GM18502 (cell line): ENCODE measurements around the gene DLGAP1.

Source experiments
- ATAC-seq: cut with Tn5 transposase; IDR thresholded peaks from one replicate; pipeline ENCODE4 v1.9.1; 2021; ENCODE audit warnings: mild to moderate bottlenecking; ENCODE audit not compliant: unreplicated experiment, poor library complexity

DLGAP1 gene

DNA sequence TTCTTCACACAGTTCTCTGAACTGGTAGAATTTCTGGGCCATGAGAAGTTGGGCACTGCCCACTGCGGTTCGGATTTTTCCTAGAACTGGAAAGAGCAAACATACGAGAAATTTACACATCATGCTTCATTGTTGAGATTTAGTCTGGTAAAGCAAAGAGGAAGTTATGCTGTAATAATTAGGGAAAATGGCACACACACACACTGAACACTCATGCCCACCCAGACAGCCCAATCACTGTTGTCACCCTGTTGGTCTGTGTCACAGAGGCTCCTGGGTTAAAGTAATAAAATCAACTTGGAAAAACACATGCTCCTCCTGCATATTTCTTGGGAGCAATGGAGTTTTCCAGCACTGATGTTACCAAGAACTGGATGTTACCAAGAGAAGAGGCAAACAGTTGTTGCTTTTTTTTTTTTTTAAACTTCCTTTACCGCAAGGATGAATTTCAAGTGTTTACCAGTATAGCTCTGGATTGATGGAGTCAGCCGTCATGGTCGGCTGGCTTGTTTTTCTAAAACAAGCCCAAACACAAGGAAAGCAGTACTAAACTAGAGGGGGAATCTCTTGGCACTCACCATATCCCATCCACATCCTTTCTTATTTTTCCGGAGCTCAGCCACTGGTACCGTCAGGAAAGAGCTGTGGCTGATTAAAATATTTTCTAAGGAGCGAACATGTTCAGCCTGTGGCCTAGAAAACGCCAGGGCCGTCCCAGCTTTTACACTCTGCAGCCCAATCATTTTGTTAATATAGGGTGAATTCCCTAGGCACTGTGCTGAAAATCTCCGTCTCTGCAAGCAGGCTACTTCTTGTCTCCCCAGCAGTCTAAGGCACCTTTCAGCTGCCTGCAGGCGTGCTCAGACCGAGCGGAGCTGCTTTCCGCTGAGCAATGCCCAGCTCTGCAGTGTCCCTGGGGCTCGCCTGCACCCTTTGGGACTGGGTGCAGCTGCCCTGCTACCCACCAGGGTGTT lies 946.2 kb downstream of the DLGAP1 start:
- ATAC-seq: no peak

DNA sequence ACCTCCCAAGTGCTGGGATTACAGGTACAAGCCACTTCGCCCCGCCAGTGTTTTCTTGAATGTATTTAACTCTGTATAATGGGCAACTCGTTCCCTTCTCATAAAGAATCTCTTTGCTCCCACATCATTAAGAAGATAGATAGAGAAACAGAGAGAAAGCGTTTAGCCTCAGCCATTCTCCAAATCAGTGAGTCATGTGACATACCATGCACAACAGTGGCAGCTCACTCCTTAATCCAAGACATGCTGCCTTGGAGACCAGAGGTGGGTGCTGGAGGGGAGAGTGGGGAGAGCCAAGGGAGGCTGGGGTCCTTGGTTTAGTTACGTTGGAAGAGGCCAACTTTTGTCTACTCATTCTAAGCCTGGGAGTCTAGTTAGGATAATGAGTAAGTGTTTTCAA lies 950.5 kb downstream of the DLGAP1 start:
- no peak for ATAC-seq

DNA sequence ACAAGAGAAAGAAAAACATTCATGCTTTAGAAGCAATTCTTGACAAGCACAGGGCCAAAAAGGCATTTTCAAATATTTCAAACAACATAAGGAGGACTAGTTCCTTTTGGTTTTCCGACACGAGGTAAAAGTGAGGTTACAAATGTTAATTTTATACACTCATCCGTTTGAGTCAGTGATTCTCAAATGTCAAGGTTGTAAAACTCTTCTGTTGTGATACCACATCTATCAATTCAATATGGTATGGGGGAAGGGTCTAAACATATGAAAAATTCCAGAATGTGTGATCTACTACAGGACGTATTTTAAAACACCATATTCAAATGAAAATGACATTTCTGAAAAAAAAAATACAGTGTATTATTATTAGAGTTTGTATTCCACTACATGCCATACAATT lies 952.5 kb downstream of the DLGAP1 start:
- ATAC-seq: no peak

DNA sequence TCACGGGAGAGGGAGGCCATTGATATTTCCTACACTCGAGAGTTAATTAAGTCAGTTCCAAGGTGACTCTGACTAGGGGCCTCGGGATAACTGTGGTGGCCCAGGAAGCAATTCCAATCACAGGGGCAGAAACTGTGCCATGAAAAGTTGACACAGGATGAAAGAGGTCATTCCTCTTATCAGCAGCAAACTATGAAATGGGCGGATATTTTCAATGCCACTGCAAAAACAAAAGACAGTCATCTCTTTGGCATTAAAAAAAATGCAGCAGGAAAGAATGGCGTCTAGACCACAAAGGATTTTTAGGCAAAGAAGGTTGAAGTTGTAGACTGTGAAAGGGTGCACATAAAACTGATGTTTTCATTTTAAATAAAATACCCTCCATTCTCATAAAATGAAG lies 955.1 kb downstream of the DLGAP1 start:
- no peak for ATAC-seq

DNA sequence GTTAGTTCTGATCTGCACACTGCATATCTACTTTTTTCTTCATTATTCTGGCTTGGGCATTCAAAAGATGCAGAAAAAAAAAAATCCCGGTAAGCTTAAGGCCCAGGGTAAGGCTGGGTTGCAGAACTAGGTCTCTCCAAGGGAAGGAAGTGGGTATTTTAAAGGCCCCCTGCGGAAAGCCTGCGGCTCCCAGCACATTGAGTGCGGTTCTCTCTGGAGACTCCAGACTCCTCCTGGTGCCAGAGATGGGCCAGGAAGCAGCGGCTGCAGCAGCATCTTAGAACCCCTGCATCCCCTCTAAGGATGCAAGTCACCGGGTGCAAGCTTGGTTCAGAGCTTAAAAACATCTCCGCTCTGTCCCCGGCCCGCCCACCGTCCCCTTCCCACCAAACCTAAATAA lies 955.6 kb downstream of the DLGAP1 start:
- no peak for ATAC-seq

DNA sequence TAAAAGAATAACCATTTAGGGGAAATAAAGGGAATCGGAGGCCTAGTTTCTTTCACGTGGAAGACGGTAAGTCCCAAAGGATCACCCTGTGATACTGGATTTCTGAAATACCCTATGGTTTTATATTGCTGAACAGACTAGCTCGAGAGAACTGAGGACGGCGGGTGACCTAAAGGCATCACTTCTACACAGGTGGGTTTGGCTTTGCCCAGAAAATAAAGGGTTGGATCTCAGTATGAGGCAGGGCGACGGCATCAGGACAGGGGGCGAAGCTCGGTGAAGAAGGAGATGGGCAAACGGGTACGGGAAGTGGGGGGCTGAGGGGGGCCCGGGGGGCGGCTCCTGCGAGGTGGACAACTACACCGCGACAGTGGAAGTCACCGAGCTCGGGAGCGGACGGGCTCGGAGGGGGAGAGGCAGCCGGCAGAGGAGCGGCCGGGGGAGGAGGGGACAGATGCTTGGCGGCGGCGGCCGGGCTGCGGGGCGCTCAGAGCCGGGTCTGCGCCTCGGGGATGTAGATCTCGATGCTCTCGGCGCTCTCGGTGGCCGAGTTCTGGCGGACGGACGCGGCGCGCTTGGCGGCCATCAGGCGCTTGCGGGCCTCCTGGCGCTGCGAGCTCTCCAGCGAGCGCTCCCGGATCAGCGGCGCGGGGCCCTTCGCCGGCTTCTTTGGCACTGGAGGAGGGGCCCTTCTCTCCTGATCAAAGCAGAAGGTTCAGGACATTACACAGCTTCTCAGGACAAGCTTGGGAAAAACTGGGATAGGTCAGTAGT lies 956.2 kb downstream of the DLGAP1 start:
- ATAC-seq: no peak

DNA sequence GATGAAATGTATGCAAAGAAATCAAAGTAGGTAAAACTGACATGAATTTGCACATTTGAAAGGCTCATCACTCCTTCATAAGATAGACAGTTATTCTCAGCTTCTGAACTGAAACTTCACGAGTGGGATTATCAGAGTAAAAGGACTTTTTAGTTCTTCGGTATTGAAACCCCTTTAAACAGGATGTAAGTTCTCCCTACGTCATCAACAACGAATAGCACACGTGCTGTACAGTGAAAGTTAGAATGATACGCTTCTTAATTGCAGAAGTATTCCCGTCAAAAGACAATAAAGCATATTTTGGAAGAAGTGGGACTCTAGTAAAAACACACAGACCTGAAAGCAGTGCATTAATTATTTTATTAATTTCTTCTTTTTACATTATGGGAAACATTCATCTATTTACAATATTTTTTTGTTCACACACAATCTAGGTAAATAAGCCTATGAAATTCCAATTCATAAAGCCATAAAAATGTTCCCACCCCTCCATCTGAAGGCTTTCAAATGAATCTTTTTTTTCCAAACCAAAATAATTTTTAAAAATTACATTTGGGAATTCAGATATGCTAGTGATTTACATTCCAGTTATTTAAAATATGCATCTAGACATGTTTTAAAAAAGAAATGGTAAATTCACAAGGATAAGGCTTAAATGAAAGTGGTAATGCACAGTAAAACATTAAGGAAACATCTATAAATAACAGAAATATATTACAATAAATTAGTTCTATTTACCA lies 959.2 kb downstream of the DLGAP1 start:
- no peak for ATAC-seq

DNA sequence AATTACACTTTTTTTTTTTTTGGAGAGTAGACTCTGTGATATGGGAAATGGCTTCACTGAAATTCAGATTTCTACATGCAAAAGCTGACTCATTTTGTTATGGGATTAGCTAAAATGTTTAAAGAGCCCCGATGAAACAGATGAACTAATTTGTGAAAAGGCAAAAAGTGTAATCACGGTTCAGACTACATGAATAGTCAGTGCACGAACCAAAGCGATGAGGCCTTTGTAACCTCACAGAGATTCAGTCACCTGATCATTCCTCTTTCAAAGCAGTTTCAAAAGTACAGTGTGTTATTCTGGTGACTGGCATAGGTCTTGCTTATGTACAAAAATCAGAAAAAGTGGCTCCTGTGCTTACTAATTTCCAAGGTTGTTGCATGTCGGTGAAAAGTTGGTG lies 960.5 kb downstream of the DLGAP1 start:
- ATAC-seq: no peak

DNA sequence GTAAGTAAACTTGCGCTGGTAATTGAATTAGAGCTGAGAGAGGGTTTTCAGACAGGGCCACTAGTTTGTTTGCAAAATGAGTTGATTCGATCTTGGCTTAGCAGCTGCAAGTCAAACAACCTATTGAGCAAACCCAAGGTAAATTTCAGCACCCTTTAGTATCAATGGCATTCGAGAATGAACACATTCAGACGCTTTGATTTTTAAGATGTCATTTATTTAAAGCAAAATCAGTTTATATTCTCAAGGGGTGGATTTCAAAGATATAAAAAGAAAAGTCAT lies 960.9 kb downstream of the DLGAP1 start:
- ATAC-seq: no peak

DNA sequence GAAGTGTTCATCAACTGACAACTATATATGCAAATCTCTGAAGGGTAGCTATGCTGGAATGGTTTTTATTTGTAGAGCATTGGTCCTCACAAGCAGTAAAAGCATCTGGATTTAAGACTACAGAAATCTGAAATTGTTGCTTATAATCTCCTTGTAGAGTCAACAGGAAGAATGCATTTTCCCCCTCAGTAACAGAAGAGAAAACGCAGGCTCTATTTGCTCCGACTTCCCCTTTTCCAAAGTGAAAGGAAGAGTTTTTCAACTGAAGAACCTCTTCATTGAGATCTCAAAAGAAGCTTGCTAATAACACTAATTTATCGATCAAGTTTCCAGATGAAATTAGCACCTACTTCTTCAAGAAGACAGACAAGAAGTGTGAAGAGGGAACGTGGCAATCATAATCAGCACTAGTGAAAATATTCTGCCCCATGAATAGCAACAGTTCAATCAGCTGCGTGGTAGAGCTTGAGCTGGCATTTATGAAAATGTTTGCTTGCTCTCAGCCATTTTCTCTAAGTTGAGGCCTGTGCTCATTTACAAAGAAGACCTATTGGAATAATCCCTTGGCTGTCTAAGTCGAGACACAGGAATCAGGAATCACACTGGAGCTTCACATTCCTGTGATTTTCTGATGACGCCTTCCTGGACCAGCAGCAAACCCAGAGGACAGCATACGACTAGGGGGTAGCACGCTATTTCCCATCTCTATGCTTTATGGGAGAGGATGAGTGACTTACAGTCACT lies 961.4 kb downstream of the DLGAP1 start:
- ATAC-seq: no peak

DNA sequence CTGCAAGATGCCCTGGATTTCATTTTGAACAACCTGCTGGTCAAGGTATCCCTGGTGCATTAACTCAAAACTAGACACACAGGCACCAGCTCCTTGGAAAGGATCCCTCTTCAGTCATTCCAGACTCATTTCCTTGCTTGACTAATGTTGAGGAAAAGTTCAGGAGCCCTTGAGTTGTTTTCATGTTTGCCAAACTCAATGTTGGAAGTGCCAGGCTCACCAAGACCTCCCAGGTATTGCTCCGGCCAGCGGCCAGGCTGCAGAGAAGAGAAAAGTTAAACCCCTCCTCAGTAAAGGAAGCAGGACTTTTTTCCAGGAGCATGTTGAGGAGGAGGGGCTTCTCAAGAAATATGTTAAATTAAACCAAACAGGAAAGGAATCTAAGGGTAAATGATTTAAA lies 962.4 kb downstream of the DLGAP1 start:
- no peak for ATAC-seq

DNA sequence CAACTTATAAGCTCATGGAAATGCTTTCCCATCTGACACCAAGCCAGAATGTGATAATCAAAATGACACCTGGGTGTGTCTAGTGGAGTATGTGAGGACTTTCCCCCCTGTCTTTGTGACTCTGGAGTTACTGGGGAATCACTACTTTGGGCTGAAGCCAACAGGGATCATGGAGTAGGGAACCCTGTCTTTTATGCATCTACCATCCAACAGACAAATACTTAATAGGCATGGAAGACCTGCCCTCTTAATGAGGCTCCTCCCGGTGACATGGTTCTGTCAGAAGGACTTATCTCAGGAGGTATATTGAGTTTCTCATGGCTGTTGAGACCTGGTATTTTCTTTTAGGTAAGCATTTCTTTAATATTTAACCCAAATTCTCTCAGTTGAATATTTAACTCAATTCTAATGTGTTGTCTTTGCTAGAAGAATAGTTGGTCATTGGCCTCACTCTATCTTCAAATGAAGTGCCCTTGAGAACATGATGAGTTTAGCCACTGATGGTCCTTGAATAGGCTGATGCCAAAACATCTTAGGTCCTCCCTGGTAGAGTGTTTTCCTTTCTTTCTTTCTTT lies 963.0 kb downstream of the DLGAP1 start:
- no peak for ATAC-seq

DNA sequence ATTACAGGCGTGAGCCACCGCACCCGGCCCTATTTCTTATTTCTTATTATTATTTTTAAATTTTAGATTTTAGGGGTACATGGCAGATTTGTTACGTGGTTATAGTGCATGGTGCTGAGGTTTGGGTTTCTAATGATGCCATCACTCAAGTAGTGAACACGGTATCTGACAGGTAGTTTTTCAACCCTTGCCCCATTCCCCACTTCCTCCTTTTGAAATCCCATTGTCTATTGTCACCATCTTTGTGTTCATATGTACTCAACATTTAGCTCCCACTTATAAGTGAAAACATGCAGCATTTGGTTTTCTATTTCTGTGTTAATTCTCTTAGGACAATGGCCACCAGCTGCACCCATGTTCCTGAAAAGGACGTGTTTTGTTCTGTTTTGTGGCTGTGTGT lies 965.6 kb downstream of the DLGAP1 start:
- no peak for ATAC-seq

DNA sequence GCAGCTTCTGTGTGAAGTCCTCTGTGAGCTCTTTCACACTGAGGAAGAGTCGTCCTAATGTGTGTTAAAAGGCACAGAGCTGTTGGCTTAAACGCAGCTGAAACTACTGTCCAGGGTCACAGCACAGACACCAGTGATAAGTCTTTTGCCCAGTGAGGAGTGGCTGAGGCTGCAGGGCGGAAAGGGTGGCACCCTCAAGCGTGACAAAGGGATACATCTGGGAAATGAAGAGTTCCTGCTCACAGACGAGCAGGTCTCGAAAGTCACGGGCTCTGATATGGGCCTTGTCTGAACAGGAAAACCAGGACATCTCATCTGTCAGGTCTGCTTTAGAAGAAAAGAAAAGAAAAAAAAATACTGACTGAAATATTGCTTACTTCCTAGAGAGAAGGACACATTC lies 968.6 kb downstream of the DLGAP1 start:
- ATAC-seq: no peak

DNA sequence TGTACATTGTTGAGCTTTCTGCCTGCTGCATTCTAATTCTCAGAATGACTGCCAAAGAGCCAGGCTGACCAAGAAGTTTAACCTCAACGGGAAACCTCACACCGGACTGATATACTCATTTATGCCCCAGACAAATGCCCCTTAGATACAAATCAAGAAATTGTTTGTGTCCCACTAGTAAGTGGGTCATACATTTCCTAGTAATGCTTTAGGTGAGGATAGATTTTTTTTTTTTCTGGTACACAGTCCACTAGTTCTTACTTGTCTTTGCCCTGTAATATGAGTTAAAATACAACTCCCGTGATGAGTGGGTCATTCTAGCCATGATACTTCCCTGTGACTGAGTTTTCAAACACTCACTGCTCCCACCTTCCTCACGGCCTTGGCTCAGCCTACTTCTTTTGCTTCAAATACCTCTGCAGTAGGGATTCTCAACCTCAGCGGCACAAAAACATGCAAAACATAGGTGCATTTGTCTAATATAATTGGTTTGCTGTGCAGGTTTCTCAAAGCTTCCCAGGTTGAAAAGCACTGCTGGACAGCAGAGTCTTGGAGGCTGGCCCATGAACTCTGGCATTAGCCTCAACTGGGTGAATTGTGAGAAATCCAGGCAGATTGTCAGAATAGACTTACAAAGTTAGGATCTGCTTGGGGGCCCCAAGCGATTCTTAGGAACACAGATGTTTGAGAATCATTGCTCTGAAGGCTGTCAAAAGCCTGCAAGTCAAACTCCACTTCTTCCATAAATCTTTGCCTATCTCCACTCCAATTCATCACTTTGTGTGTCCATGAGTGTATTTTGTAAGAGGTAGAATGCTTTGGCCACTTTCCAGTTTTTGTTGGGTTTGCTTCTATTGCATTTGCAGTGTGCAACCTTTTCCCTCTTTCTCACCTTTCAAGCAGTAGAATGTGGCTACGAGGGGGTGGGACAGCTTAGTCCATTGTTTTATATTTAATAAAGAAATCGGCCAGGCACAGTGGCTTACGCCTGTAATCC lies 969.7 kb downstream of the DLGAP1 start:
- ATAC-seq: no peak

DNA sequence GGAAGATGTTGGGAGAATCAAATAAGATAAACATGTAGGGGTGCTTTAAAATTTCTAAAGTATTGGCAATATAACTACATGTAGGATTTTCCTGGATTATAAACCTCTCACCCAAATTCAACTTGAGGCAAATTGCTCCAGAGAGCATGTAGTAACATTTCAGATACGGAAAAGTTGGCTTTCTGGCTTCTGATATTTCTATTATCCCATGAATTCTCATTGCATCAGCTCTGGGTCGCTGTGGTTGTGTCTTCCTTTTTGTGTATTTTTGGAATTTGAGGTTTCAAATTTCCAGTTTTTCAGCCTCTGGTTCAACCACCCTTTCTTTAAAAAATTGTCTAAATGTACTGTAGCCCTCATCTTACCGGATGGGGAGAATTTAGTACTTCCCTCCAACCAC lies 972.8 kb downstream of the DLGAP1 start:
- no peak for ATAC-seq

DNA sequence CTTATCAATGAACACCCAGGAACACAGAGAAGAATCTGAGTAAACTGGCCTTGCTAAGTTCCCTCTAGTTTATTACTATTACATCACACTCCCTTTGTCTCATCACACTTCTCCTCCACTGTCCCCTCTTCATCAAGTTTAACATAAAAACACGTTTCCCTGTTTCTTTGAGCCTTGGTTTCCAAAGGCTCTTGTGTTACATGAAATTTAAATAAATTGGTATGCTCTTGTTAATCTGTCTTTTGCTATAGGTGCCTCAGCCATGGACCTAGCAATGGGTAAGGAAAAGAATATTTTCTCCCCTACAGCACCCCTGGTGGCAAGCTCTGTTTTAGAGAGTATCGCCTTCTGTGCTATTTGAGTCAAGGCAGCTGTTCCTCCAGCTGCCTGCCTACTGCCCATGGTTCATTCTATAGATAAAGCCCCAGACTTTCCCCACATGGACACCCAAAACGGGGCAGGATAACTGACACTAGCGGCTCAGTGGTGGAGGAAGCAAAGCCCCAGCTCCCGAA lies 973.4 kb downstream of the DLGAP1 start:
- peak; percentile 65 for ATAC-seq

DNA sequence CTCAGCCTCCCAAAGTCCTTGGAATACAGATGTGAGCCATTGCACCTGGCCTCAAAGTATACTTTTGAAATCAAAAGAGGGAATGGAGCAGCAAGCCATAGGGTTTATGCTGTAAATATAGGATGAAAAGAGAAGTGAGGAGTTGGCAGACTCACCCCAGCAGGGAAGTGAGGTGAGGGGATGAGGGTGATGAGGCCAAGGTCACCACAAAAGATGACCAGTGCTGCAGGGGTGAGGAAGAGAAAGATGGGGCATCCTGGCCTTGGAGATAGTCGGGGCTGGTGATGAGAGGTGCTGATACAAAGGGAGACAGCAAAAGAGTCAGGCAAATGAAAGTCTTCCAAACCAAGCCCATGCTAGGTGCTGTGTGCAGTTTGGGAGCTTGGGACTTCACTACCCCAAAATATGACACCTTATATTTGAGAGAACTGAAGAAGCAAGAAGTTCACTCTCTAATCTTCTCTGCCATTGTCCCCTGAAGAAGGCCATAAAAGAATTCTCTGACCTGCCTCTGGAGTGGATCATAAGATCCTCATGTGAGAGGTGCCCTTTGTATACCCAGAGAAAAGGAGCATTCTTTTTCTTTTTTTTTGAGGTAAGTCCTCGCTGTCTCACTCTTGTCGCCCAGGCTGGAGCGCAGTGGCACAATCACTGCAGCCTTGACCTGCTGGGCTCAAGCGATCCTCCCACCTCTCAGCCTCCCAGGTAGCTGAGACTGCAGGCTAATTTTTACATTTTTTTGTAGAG lies 974.1 kb downstream of the DLGAP1 start:
- ATAC-seq: no peak
